ENCODE results near the gene IZUMO1R.

IZUMO1R gene

GRCh38 chr11:94297985-94298576 lies 6.3 kb upstream of the IZUMO1R start:
- no peak overlapping the region for H3K9ac ChIP-seq
- H3K27ac ChIP-seq = no peak overlapping the region
- no peak overlapping the region for H3K4me2 ChIP-seq
- H3K4me3 ChIP-seq = no peak overlapping the region
- H3K9me3 ChIP-seq = no peaks in the 10 kb centered on the region
- no peak for TF ChIP-seq Cebpa-rat (IDR thresholded peaks at IDR 0.05)
- no peaks in the 10 kb centered on the region for H3K4me1 ChIP-seq
- no peaks in the 10 kb centered on the region for H3K27me3 ChIP-seq
- H4K20me1 ChIP-seq = no peaks in the 10 kb centered on the region
- no peaks in the 10 kb centered on the region for H3K36me3 ChIP-seq

DNA sequence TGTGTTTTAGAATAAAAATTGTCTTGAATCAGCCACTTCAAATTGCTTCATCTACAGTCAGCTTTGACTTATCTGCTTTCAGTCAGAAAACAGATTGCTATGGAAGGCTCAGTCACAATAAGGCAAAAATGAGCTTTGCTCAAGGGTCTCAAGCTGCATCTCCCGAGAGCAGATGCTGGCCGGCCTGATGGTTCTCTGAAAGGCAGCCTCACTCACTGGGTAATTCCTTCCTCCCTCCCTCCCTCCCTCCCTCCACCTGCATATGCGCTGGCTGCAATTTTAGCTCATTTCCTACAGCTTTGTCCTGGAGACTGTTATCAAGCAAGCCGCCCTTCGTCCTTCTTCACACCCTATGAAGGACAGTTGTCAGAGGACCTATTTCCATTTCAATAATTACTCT lies 1.6 kb upstream of the IZUMO1R start:
- Histone ChIP-seq H3K36me3 (no peaks in the 10 kb centered on the region), H4K20me1 (no peaks in the 10 kb centered on the region), H3K9me3 (no peaks in the 10 kb centered on the region), H3K27me3 (no peaks in the 10 kb centered on the region), H3K9ac (no peak overlapping the region), H3K4me2 (no peak overlapping the region), H3K4me1 (no peaks in the 10 kb centered on the region), H3K4me3 (no peak overlapping the region), H3K27ac (no peak overlapping the region)
- TF ChIP-seq Cebpa-rat (IDR thresholded peaks at IDR 0.05) = no peak

DNA sequence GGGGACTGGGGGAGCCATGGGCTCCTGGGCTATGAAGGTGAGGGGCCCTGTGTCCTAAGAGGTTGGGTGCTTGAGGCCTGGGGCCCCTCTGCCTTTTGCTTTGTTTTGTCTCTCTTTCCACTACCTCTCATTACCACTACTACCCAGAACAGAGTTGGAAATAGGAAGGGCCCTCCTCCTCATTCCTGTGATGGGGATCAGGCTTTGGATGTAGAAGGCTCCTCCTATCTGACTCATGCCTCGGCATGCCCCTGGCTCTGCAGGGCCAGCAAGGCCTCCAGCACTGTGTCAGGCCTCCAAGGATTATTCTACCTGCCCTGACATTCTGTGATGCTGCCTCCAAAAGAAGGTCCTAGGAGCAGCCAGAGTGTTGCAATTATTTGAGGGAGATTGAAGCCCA lies 766 bp downstream of the IZUMO1R start:
- H3K4me1 ChIP-seq = no peaks in the 10 kb centered on the region
- no peaks in the 10 kb centered on the region for H3K27me3 ChIP-seq
- H4K20me1 ChIP-seq = no peaks in the 10 kb centered on the region
- H3K4me2 ChIP-seq = no peak overlapping the region
- no peak overlapping the region for H3K9ac ChIP-seq
- no peaks in the 10 kb centered on the region for H3K36me3 ChIP-seq
- no peak overlapping the region for H3K27ac ChIP-seq
- no peak for TF ChIP-seq Cebpa-rat (IDR thresholded peaks at IDR 0.05)
- no peak overlapping the region for H3K4me3 ChIP-seq
- no peaks in the 10 kb centered on the region for H3K9me3 ChIP-seq

DNA sequence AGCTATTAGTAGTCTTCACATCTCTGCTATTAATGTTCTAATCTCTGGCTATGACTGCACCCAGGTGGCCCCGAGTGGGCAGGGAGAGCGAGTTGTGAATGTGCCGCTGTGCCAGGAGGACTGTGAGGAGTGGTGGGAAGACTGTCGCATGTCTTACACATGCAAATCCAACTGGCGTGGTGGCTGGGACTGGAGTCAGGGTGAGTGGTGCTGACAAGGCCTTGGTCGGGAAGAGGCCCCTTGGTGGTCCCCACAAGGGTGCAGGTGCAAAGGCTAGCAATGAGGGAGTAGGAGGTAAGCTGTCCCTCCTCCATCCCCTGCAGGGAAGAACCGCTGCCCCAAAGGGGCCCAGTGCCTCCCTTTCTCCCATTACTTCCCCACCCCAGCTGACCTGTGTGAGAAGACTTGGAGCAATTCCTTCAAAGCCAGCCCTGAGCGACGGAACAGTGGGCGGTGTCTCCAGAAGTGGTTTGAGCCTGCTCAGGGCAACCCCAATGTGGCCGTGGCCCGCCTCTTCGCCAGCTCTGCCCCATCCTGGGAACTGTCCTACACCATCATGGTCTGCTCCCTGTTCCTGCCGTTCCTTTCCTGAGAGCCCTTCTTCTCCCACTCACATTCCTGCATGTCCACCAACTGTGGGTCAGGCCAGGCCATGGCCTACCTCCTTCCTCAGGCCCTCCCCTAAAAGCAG lies 2.9 kb downstream of the IZUMO1R start:
- Histone ChIP-seq H3K4me2 (no peak overlapping the region), H3K27ac (no peak overlapping the region), H3K9me3 (no peaks in the 10 kb centered on the region), H3K4me1 (no peaks in the 10 kb centered on the region), H3K4me3 (no peak overlapping the region), H3K27me3 (no peaks in the 10 kb centered on the region), H3K9ac (no peak overlapping the region), H4K20me1 (no peaks in the 10 kb centered on the region), H3K36me3 (no peaks in the 10 kb centered on the region)
- TF ChIP-seq Cebpa-rat (IDR thresholded peaks at IDR 0.05) = no peak

DNA sequence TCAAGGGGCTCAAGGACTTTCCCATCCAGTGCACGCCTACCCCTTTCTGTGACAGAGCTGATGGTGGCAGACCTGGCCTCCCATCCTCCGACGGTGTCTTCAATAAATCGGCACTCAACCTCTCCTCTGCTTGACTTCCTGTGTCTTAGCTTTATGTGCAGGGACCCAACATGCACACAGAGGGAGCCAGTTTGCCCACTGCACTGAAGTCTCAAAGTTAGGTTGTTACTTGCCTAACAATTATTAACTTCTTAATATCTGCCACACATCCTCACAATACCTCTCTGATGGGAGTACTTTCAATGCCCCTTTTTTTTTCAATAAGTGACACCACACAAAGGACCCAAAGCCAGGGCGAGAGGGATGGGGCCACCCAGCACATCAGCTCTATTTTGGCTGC lies 3.6 kb downstream of the IZUMO1R start:
- Histone ChIP-seq H3K4me1 (no peaks in the 10 kb centered on the region), H3K4me3 (no peak overlapping the region), H3K9ac (no peak overlapping the region), H4K20me1 (no peaks in the 10 kb centered on the region), H3K27me3 (no peaks in the 10 kb centered on the region), H3K4me2 (no peak overlapping the region), H3K9me3 (no peaks in the 10 kb centered on the region), H3K36me3 (no peaks in the 10 kb centered on the region), H3K27ac (no peak overlapping the region)
- no peak for TF ChIP-seq Cebpa-rat (IDR thresholded peaks at IDR 0.05)

- Histone ChIP-seq H3K36me3 (no peaks in the 10 kb centered on the region), H3K4me2 (no peak overlapping the region)
Observed at GRCh38 chr11:94309757-94310156, 5.4 kb downstream of the IZUMO1R start.

DNA sequence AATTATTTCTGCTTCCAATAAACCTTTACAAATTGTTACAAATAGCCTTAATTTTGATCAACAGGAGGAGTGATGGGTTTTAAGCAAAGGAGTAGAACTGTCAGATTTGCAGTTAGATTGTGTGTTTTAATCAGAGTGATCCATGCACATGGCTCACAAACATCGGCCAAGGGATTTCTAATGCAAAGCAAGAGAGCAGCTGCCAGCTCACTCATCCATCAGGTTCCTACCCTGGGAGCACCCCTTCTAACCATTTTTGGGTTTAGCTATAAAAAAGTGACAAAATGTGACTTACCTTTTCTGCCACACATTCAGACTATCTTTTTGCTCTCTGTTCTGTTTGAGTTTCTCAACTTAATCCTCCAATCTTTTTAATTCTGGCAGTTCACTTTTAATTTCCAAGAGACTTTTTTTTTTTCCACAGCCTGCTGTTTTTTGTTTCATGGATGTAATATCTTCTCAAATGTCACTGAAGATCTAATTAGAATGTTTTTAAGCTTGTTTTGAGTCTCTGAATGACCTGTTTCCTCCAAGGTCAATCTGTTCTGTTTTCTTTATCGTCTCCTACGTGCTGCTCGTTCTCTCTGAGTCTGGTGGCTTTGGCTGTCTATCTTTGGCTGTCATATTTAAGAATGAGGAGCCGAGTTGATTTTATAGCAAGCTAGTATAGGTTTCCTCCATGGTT lies 6.0 kb downstream of the IZUMO1R start:
- no peak for TF ChIP-seq Cebpa-rat (IDR thresholded peaks at IDR 0.05)

More at GRCh38 chr11:94309757-94310156, 5.4 kb downstream of the IZUMO1R start:
- no peaks in the 10 kb centered on the region for H4K20me1 ChIP-seq
- no peaks in the 10 kb centered on the region for H3K4me1 ChIP-seq
- no peak overlapping the region for H3K9ac ChIP-seq
- no peaks in the 10 kb centered on the region for H3K9me3 ChIP-seq
- no peak for TF ChIP-seq Cebpa-rat (IDR thresholded peaks at IDR 0.05)
- H3K27ac ChIP-seq = no peak overlapping the region
- no peaks in the 10 kb centered on the region for H3K27me3 ChIP-seq
- no peak overlapping the region for H3K4me3 ChIP-seq

GRCh38 chr11:94312339-94312738 lies 8.0 kb downstream of the IZUMO1R start:
- H4K20me1 ChIP-seq = no peaks in the 10 kb centered on the region
- H3K4me1 ChIP-seq = no peaks in the 10 kb centered on the region
- H3K4me2 ChIP-seq = no peak overlapping the region
- H3K9me3 ChIP-seq = no peaks in the 10 kb centered on the region
- H3K27me3 ChIP-seq = no peaks in the 10 kb centered on the region
- no peaks in the 10 kb centered on the region for H3K36me3 ChIP-seq
- no peak for TF ChIP-seq Cebpa-rat (IDR thresholded peaks at IDR 0.05)
- no peak overlapping the region for H3K4me3 ChIP-seq
- H3K27ac ChIP-seq = no peak overlapping the region
- no peak overlapping the region for H3K9ac ChIP-seq

More for the DNA sequence above, 6.0 kb downstream of the IZUMO1R start:
- Histone ChIP-seq H3K36me3 (no peaks in the 10 kb centered on the region), H3K4me2 (no peak overlapping the region), H3K9ac (no peak overlapping the region), H3K27ac (no peak overlapping the region), H3K4me3 (no peak overlapping the region), H4K20me1 (no peaks in the 10 kb centered on the region), H3K4me1 (no peaks in the 10 kb centered on the region), H3K9me3 (no peaks in the 10 kb centered on the region), H3K27me3 (no peaks in the 10 kb centered on the region)

GRCh38 chr11:94314064-94314463 lies 9.7 kb downstream of the IZUMO1R start:
- no peaks in the 10 kb centered on the region for H3K27me3 ChIP-seq
- H3K9ac ChIP-seq = no peak overlapping the region
- H3K4me2 ChIP-seq = no peak overlapping the region

GRCh38 chr11:94315664-94316063 lies 11.3 kb downstream of the IZUMO1R start:
- no peak overlapping the region for H3K4me2 ChIP-seq

More at GRCh38 chr11:94314064-94314463, 9.7 kb downstream of the IZUMO1R start:
- H3K27ac ChIP-seq = no peak overlapping the region
- H3K4me1 ChIP-seq = no peaks in the 10 kb centered on the region
- no peak for TF ChIP-seq Cebpa-rat (IDR thresholded peaks at IDR 0.05)
- H3K9me3 ChIP-seq = no peaks in the 10 kb centered on the region
- no peak overlapping the region for H3K4me3 ChIP-seq
- no peaks in the 10 kb centered on the region for H4K20me1 ChIP-seq
- H3K36me3 ChIP-seq = no peaks in the 10 kb centered on the region

More at GRCh38 chr11:94315664-94316063, 11.3 kb downstream of the IZUMO1R start:
- Histone ChIP-seq H3K27me3 (no peaks in the 10 kb centered on the region), H3K27ac (no peak overlapping the region), H3K4me1 (no peaks in the 10 kb centered on the region), H3K4me3 (no peak overlapping the region), H3K36me3 (no peaks in the 10 kb centered on the region), H3K9me3 (no peaks in the 10 kb centered on the region), H3K9ac (no peak overlapping the region), H4K20me1 (no peaks in the 10 kb centered on the region)
- TF ChIP-seq Cebpa-rat (IDR thresholded peaks at IDR 0.05) = no peak
